ENCODE measurements around the gene HIC2. TPM values are rescaled to one million over a fixed set of nuclear protein-coding genes. Genes with fewer than 3 reads are reported as not detected.
"Not testable (repeated sequence)": the region's sequence is repeated elsewhere in the genome, so short reads cannot be mapped to it uniquely, and the experiment has no call there.

HIC2 gene
- total RNA-seq, 1 experiment from 2014 or later: 33.3 TPM

DNA sequence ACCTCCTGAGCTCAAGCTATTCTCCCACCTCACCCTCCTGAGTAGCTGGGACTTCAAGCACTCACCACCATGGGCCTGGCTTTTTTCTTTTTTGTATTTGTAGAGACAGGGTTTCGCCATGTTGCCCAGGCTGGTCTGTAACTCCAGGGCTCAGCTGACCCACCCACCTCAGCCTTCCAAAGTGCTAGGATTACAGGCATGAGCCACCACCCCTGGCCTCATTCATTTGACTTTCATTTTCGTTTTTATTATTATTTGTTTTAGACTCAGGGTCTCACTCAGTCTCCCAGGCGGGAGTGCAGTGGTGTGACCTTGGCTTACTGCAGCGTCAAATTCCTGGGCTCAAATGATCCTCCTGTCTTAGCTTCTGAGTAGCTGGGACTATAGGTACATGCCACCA is 9.4 kb upstream of the HIC2 start:
- H3K27me3 Mint-ChIP-seq (ENCODE audit: low read depth); H3K4me3 Mint-ChIP-seq; POLR2A ChIA-PET; ATAC-seq; CTCF ChIA-PET; H3K36me3 Mint-ChIP-seq; DNase-seq (ENCODE audit: low spot score); H3K9me3 Mint-ChIP-seq; H3K4me1 Mint-ChIP-seq; H3K27ac Mint-ChIP-seq: not testable (repeated sequence)

DNA sequence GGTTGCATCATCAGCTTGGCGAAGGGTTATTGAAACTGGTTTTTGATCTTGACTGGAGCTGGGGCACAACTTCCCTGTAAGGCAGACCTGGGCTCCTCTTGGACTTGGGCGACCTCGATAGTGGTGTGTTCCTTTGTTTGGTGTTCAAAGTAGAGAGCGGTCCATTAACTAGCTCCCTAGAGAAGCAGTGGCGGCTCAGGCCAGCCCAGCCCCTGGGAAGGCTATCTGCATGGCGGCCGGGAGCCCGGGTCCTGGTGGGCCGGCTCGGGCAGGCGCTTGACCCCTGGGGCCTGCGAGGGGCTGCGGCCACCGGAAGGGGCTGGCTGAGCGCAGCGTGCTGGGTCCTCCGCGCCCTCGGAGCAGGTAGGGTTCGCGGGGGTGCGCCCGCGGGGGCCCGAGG is 796 bp upstream of the HIC2 start:
- H3K27me3 Mint-ChIP-seq (ENCODE audit: low read depth); H3K36me3 Mint-ChIP-seq; H3K27ac Mint-ChIP-seq; POLR2A ChIA-PET; CTCF ChIA-PET; H3K4me1 Mint-ChIP-seq; H3K9me3 Mint-ChIP-seq; H3K4me3 Mint-ChIP-seq: not testable (repeated sequence)
- ATAC-seq (peak; percentile 19), DNase-seq (ENCODE audit: low spot score) (peak; percentile 18)

DNA sequence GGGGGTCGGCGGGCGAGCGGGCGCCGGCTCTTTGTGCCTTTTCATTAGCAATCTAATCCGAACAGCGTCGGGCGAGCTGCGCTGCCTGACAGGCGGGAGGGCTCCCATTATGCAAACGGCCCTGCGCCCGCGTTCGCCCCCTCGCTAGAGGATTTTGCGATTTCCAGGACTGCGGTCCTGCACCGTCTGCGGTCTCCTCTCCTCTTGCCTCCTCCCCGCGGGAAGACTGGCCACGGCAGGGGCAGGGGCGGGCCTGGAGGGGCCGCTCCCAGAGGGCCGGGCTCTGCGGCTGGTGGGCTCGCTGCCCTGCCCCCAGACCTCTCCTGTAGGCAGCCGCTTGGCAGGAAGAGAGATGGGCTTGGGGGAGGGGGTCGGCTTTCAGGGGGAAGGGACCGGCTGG is 682 bp downstream of the HIC2 start:
- peak; percentile 10 for ATAC-seq
- peak overlapping the region; percentile 38; the same call in 1 of the 2 replicates for H3K4me3 Mint-ChIP-seq
- H3K4me1 Mint-ChIP-seq: not testable (repeated sequence)

DNA sequence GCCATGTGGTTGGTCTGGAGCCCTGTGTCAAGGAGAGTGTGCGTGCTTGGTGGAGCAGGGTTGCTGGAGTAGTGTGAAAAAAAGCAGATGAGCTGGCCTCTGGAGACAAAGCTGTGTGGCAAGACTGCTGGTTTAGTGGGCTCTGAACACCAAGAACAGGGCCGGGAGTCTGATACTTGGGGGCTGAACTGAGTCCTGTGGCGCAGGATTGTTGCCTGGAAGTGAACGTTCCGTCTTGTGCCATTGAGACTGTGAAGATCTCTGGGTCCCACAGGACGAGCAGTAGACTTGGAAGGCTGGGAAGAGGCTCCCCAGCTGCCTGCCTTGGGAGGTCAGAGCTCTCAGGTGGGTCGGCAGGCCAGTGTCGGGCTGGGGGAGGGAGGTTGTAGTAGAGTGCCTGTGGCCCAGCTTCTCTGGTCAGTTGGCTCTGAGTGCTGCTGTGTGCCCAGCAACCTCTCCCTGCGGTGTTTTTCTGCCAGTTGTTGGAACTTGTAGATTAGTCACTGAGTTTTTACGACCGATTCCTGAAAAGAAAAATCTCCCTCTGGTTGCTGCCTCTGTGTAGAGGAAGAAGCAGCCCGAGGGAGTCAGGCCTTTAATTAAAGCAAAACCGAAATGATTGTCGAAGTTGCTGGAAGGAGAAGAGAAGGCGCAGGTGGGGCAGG is 1.9 kb downstream of the HIC2 start:
- POLR2A ChIA-PET; DNase-seq (ENCODE audit: low spot score); H3K27me3 Mint-ChIP-seq (ENCODE audit: low read depth); H3K4me1 Mint-ChIP-seq; ATAC-seq; H3K4me3 Mint-ChIP-seq; H3K27ac Mint-ChIP-seq; H3K9me3 Mint-ChIP-seq; H3K36me3 Mint-ChIP-seq; CTCF ChIA-PET: not testable (repeated sequence)

More for the DNA sequence above, 682 bp downstream of the HIC2 start:
- H3K27ac Mint-ChIP-seq; POLR2A ChIA-PET; H3K36me3 Mint-ChIP-seq; H3K9me3 Mint-ChIP-seq; H3K27me3 Mint-ChIP-seq (ENCODE audit: low read depth); CTCF ChIA-PET: not testable (repeated sequence)
- peak; percentile 36 for DNase-seq (ENCODE audit: low spot score)

DNA sequence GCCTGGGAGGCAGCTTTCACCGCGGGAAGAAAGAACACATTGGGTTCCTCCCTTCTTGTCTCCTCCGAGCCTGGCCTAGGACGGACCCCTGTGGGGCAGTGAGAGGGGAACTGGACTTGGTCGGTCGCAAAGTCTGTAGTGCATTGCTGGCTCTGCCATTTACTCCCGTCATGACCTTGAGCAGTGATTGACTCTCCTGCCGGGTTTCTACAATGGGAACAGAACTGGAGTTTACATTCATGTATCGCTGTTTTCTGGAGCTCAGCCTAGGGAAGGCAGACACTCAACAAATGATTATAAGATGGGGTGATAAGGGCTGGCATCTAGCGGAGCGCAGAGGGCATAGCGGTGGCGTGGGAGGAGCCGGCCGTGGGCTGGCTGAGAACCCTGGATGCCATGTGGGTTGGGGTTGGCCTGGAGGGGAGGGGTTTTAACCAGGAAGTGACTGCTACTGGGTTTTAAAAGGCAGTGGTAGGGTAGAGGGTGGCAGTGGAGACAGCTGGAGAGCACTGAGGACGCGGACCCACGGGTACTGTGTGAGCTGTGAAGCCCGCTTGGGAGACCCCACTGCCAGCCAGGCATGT is 3.1 kb downstream of the HIC2 start:
- DNase-seq (ENCODE audit: low spot score); CTCF ChIA-PET; H3K4me1 Mint-ChIP-seq: not testable (repeated sequence)

DNA sequence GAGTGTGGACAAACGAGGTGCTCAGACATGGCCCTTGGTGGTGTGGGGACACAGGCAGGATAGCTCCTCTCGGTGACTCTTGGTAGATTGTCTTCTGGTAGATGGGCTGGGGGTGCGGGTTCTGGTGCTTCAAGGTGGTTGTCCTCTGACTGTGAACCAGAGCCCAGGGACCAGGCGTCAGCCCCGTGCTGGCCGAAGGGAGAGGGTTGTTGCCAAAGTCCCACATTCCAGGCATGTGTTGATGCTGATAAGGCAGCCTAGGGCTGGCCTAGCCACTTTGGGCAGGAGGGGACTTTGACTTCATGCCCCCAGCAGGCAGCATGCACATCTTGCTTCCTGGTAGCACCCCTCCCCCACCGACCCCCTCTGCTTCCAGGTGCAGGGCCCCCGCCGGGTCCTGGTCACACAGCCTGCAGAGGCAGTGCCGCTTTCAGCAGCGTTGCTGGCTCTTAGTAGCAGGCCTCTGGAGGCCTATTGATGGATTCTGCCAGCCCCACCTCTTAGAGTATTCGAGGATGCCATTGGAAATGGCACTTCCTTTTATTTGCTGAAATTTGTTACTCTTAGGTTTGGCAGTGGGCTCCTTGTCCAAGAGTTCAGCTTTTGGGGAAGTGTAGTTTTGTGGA is 7.0 kb downstream of the HIC2 start:
- H3K36me3 Mint-ChIP-seq; H3K27ac Mint-ChIP-seq; POLR2A ChIA-PET; CTCF ChIA-PET; H3K4me1 Mint-ChIP-seq; H3K27me3 Mint-ChIP-seq (ENCODE audit: low read depth); H3K4me3 Mint-ChIP-seq; DNase-seq (ENCODE audit: low spot score); H3K9me3 Mint-ChIP-seq: not testable (repeated sequence)
- peak; percentile 37 for ATAC-seq

More for the DNA sequence above, 3.1 kb downstream of the HIC2 start:
- H3K4me3 Mint-ChIP-seq; H3K27me3 Mint-ChIP-seq (ENCODE audit: low read depth); H3K9me3 Mint-ChIP-seq; H3K36me3 Mint-ChIP-seq; ATAC-seq; POLR2A ChIA-PET; H3K27ac Mint-ChIP-seq: not testable (repeated sequence)

DNA sequence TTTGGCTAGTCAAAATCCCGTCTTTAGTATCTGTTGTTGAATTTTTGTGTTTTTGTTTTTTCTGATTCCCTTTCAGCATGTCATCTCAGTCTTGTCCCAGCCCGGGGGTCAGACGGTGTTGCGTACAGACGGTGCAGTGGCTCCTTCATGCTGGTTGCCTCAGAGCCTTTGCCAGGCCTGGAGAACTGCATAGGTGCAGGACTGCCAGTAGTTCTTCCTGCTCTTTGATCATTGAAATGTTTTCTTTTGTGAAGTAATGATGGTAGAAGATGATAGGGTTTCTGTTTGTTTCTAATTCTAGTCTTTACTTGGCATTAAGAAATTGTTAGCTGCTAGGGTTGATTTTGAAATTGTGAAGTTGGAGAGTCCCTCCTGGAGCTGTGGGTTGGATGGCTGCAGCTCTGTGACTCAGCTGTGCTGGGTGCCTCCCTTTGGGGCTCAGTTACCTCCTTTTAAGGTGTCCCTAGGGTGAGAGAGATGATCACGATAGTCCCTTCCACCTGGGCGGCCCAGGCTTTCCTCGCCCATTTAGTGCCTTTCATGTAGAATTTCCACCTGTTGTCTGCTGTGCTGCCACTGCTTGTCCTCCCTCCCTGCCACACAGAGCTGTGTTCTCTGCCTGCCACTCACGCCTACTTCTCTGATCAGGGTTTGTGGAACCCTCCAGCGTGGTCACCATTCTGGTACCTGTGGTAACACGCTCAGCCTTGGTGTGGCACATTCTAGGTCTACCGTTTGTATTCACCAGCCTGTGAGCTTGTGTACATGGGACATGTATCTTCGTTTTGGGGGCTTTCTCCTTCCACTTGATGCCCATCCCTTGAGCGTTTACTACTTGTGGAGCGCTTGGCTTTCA is 17.4 kb downstream of the HIC2 start:
- POLR2A ChIA-PET; H3K9me3 Mint-ChIP-seq; H3K27ac Mint-ChIP-seq; H3K4me1 Mint-ChIP-seq; H3K27me3 Mint-ChIP-seq (ENCODE audit: low read depth); H3K4me3 Mint-ChIP-seq; H3K36me3 Mint-ChIP-seq; CTCF ChIA-PET; ATAC-seq; DNase-seq (ENCODE audit: low spot score): not testable (repeated sequence)

DNA sequence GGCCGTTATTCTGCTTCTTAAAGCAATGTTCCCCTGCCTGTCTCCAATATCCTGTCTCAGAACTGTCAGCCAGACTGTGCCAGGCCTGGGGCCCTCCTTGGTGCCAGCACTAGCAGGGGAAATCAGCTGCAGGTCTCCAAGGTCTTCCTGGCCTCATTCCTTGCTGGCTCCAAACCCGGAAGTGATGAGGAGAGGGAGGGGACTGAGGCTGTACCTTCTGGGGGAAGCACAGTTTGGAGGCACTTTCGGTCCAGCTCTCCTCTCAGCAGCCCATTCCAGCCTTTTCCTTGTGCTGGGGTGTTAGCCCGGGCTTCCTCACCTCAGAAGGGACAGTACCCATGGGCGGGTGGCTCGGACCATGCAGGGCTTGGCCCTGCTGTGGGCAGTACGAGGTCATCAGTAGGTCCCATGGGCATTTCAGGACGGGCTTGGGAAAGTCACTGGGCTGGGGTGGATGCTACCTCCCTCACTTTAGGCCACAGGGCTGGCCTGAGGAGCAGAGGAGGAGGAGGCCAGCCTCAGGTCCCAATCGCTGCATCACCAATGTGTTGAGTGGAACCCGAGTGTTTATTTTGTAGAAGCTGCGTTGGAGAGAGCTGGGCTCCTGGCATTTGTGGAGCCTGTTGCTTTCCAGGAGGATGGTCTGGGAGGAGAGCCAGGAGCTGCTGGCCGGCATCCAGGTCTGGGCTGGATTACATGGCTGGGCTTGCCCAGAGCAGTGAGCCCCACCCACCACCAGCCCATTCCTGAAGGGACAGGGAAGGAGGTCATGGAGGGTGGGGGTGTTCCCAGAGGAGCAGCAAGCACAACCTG is 19.0 kb downstream of the HIC2 start:
- ATAC-seq; H3K27me3 Mint-ChIP-seq (ENCODE audit: low read depth); H3K27ac Mint-ChIP-seq; H3K4me3 Mint-ChIP-seq; H3K4me1 Mint-ChIP-seq; POLR2A ChIA-PET; H3K36me3 Mint-ChIP-seq; CTCF ChIA-PET; H3K9me3 Mint-ChIP-seq; DNase-seq (ENCODE audit: low spot score): not testable (repeated sequence)

DNA sequence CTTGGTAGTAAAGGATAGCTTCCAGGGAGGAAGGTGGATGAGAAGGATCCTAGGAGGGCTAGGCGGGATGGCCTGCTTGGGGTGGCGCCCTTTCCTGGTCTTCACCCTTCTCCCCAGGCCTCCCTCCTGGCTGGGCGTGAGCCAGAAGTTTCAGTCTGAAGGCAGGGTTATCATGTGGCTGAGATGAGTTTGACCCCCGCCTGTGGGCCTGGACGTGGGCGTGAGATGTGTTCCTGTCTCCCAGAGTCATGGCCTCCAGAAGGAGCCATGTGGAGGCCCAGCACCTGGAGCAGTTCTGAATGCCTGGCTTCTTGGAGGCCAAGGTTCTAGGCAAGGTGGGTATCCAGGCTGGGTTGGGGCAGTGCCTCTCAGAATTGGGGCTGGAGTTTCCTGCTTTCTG is 20.8 kb downstream of the HIC2 start:
- H3K9me3 Mint-ChIP-seq; DNase-seq (ENCODE audit: low spot score); H3K27me3 Mint-ChIP-seq (ENCODE audit: low read depth); H3K27ac Mint-ChIP-seq; POLR2A ChIA-PET; H3K4me1 Mint-ChIP-seq; H3K4me3 Mint-ChIP-seq; H3K36me3 Mint-ChIP-seq; CTCF ChIA-PET; ATAC-seq: not testable (repeated sequence)

DNA sequence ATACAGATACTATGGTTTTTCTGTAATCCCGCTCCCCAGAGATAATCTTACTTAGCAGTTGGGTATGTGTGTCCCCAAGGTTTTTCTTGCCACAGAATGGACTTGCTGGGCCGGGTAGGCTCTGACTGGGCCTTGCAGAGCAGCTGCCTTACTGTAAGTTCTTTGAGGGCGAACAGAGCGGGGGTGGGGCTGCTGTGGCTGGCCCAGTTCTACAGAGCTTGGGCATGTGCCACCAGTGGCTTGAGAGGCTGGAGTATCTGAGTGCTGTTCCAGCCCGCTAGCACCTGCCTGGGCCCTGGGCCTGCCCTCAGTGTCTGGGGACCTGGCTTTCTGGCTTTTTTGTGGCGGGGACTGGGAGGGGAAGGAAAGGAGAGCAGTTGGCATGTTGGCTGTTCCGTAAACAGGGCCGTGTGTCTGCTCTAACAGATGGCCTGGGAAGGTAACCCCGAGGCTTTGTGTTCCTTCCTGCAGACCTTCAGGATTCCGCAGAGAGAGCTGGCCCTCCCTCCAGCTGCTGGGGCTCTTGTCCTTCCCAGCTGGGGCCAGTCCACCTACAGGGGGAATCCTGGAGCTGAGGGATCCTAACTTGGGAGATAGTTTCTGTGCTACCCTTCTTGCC is 23.0 kb downstream of the HIC2 start:
- DNase-seq (ENCODE audit: low spot score); ATAC-seq; POLR2A ChIA-PET; CTCF ChIA-PET; H3K27ac Mint-ChIP-seq; H3K9me3 Mint-ChIP-seq; H3K4me3 Mint-ChIP-seq; H3K27me3 Mint-ChIP-seq (ENCODE audit: low read depth); H3K4me1 Mint-ChIP-seq; H3K36me3 Mint-ChIP-seq: not testable (repeated sequence)

DNA sequence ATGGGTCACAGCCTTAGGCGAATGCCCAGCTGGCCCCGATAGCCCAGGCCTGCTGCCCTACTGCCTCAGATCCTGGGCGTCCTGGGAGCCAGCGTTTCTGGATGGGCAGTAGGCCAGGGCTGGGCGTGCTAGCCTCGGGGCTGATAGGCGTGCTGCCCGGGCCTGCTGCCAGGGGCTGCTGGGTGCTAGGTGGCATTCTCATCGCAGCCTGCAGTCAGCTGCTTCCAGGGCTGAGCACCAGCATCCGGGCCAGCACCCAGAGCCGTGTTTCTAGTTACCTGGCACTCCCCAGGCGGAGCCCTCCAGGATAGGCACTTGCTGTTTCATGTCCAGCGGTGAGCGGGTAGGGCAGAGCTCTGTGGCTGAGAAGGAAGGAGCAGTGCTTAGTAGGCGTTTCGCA is 23.5 kb downstream of the HIC2 start:
- H3K4me1 Mint-ChIP-seq; H3K27ac Mint-ChIP-seq; CTCF ChIA-PET; POLR2A ChIA-PET; H3K9me3 Mint-ChIP-seq; H3K4me3 Mint-ChIP-seq; ATAC-seq; H3K27me3 Mint-ChIP-seq (ENCODE audit: low read depth); H3K36me3 Mint-ChIP-seq; DNase-seq (ENCODE audit: low spot score): not testable (repeated sequence)
